8988T (cell line): ENCODE results near the gene ANO10.
"Not testable (repeated sequence)": the region's sequence is repeated elsewhere in the genome, so short reads cannot be mapped to it uniquely, and the experiment has no call there.

Source experiments
- DNase-seq: peaks from one replicate; pipeline ENCODE4 v3.0.0; 2011

ANO10 gene

GRCh38 chr3:43369404-43370292 is 252.2 kb downstream of the ANO10 start:
- DNase-seq, result no peak

DNA sequence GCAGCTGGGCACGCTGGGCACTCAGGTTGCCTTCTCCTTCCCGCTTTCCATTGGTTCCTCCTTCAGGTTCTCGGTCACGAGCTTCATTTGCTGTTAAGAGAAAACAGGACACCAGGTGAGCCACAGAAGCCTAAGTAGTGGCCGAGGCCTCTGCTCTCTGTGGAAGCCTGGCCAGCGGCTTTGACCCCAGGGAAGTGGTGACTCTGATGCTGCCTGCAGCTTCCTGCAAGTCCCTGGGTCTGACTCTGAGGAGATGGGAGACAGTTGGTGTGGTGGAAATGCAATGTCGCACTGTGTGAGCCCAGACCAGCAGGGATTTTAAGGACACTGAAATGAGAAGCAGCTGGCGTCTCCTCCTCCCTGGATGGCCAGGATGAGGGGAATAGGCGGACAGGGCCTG is 254.9 kb downstream of the ANO10 start:
- DNase-seq, result no peak

- DNase-seq, result no peak
Observed at GRCh38 chr3:43366481-43366880, 255.3 kb downstream of the ANO10 start.

GRCh38 chr3:43365601-43366305 is 256.1 kb downstream of the ANO10 start:
- DNase-seq, result no peak

- no peak for DNase-seq
Observed at GRCh38 chr3:43364926-43365325, 256.9 kb downstream of the ANO10 start.

- no peak for DNase-seq
Observed at GRCh38 chr3:43364494-43364893, 257.3 kb downstream of the ANO10 start.

DNA sequence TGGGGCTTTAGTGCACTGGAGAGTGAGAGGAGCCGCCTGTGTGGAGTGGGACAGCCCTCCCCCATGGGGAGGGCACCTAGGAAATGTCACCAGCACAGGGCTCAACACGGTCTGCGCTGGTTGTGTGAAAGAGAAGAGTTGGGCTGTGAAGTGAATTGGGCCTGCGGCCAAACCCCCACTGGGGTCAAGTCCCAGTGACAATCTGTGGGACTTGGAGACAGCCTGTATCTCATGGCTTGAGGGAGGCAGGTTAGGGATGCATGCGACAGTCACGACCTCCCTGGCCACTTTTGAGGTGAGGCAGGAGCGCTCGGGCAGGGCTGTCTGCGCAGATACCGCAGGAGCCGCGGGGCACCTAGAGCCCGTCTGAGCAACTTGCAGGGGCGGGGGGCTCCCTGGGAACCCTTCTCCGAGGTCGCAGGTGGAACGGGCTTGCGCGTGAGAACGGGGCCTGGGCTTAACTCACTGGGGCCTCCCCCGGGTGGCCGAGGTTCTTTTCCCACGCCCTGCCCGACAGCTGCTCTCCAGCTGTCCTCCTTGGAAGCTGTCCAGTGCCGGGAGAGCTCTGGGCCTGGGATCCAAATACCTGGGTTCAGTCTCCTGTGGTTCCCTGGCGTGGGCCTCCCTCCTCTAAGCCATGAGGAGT is 258.1 kb downstream of the ANO10 start:
- no peak for DNase-seq

- DNase-seq, result no peak
Observed at GRCh38 chr3:43362961-43363360, 258.9 kb downstream of the ANO10 start.

DNA sequence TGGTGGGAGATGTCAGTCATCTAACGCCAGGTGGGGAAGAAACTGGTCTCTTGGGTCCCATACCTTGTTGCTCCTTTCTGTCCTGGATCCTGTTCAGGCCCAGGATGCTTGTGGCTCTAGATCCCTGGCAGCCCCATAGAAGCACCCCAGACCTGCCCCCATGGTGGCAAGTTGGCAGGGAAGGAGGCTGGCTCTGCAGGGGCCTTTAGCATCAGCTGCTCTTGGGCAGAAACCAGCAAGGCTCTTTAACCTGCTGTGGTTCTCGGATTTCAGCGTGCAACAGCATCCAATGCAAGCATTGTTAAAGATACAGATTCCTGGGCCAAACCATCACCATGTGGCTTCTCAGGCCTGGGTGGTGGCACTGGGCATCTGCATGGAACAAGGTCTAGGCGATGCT is 259.6 kb downstream of the ANO10 start:
- DNase-seq, result no peak

GRCh38 chr3:43361077-43361476 is 260.7 kb downstream of the ANO10 start:
- no peak for DNase-seq

GRCh38 chr3:43356033-43356432 is 265.8 kb downstream of the ANO10 start:
- not testable (repeated sequence) for DNase-seq

DNA sequence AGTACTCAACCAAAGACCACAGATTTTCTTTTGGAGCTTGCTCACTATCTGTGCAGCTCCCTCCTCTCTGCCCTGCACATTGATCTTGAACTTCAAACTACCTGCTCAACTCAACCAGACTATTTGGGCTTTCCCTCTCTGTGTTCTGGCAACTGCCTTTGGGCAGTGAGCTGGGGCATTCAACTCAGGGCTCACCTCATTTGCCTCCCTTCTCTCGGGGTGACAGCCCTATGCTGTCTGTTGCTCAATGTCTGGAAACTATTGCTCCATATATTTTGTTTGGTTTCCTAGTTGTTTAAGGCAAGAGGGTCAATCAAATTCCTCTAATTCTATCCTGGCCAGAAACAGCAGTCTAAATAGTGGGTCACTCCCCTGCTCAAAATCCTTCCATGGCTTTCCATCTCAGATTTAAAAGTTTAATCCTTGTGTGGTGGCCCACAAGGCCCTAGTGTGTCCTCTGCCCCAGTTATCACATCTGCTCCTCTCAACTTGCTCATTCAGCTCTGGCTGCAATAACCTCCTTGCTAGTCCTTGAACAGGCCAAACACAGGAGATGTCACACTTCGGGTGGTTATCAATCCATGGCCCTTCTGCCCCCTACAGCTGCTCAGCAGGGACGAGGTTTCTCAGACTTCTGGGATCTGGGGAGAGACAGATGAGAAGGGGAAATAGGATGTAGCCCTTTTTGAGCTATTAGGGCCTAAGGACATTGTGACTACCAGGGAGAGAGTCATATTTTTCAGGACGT is 267.7 kb downstream of the ANO10 start:
- DNase-seq, result no peak

- DNase-seq, result no peak
Observed at GRCh38 chr3:43353393-43353792, 268.4 kb downstream of the ANO10 start.

- DNase-seq, result no peak
Observed at GRCh38 chr3:43349716-43350115, 272.1 kb downstream of the ANO10 start.

- DNase-seq, result no peak
Observed at GRCh38 chr3:43348852-43349574, 272.8 kb downstream of the ANO10 start.

DNA sequence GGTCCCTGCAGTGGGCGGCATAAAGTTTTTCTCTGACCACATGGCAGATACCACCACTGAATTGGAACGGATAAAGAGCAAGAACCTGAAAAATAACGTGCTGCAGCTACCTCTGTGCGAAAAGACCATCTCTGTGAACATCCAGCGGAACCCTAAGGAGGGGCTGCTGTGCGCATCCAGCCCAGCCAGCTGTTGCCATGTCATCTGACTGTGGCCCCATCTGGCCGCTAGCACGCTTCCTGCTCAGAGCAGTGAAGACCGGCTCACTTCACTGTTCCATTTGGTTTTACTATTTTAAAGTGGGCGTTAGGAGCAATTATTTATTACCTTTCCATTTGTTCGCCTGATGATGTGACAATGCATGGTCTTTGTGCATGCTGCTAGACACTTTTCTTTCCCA is 273.5 kb downstream of the ANO10 start:
- DNase-seq, result no peak

DNA sequence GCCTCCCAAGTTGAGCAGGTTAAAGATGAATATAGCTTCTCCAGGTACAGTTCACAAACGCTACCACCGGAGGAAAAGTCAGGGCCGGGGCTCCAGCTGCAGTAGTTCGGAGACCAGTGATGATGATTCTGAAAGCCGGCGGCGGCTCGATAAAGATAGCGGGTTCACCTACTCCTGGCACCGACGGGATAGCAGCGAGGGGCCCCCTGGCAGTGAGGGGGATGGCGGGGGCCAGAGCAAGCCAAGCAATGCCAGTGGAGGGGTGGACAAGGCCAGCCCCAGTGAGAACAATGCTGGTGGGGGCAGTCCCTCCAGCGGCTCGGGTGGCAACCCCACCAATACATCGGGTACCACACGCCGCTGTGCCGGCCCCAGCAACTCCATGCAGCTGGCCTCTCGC is 274.0 kb downstream of the ANO10 start:
- DNase-seq, result no peak

- no peak for DNase-seq
Observed at GRCh38 chr3:43346978-43347749, 274.6 kb downstream of the ANO10 start.

DNA sequence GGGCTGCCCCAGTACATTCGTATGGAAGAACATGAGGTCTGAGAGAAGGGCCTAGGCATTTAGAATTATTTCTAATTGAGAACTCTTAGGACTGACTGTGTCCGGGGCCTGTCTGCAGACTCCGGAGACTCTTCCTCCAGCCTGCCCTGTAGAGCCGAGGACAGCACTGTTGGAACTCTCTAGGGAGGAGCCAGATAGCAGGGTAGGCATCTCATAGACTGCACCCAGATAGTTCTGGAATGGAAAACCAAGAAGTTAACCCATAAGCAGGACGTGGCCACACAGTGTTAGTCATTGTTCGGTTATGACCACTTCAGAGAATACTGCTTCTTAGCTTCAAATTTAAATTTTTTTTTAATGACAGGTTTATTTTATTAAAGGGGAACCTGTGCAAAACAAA is 275.9 kb downstream of the ANO10 start:
- DNase-seq, result no peak

GRCh38 chr3:43345246-43345645 is 276.6 kb downstream of the ANO10 start:
- DNase-seq, result no peak

DNA sequence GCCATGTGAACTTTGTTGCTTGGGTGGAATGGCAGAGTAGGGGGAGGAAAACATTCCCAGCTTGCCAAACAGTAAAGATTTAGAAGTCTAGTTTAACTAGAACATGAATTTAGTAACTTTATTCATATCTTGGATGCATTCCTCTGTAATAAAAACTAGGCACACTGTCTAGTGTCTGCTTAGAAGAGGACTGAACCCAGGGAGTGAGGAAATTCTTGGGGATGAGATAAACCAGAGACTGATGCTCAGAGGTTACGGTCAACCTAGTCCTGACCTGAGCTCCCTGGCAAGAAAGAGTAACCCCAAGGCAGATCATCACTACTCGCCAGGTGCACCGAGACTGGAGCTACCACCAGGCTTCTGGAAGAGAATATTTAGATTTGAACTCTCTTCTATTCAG is 277.3 kb downstream of the ANO10 start:
- no peak for DNase-seq

- no peak for DNase-seq
Observed at GRCh38 chr3:43343815-43344214, 278.0 kb downstream of the ANO10 start.
